HepG2 (cell line): Measurements from ENCODE around the gene KIF20A.

ENCODE experiments used
- JUNB ChIP-seq: sonication (generic); formaldehyde crosslinking; IDR thresholded peaks from 2 replicates; pipeline ENCODE4 v1.8.0; 2022; ENCODE audit warnings: missing genetic modification reagents, mild to moderate bottlenecking, borderline replicate concordance
- NR3C1 ChIP-seq: sonication (generic); formaldehyde crosslinking; IDR thresholded peaks from 2 replicates; pipeline ENCODE4 v1.4.0; 2020; ENCODE audit warnings: missing genetic modification reagents
- ZFY ChIP-seq: sonication (generic); formaldehyde crosslinking; IDR thresholded peaks from 2 replicates; pipeline ENCODE4 v1.4.0; 2020; ENCODE audit warnings: missing genetic modification reagents

DNA sequence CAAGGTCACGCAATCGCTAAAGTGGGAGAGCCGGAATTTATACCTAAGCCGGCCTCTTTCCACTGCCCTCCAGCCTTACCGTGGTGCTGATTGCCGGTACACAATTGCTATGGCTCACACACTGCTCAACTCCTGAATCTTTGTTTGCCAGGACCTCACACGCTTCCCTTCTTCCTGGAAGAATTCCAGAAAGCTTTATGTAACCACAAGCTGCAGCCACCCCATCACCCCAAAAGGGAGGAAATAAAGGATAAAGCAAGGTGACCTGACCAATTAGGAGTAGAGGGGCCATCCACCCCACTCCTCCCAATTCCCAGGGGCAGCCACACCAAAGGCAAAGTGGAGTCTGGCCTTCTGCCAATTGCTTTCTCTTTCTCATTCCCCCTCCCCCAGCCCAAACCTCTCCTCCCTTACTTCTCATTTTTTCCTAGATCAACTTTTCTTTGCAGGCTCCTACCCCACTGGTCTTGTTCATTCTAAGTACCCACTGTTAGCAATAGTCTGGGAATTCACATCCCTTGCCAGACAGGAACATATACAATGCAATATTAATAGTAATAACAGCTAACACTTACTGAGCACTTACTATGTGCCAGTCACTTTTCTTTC, 52.2 kb downstream of the KIF20A start:
- TF ChIP-seq ZFY (CRISPR knock-in tag) (no peak), JUNB (CRISPR knock-in tag) (no peak), NR3C1 (no peak)
